GM23338 (cell line): ENCODE results near the gene RAB40C. TPM values are rescaled to one million over a fixed set of nuclear protein-coding genes. Genes with fewer than 3 reads are reported as not detected.

ENCODE experiments used
- ATAC-seq: fragments of 200-7000 bp; cut with Tn5 transposase; 3 replicates; pipeline ENCODE4 v1.9.1; 2020
- DNase-seq: peaks from one replicate; pipeline ENCODE4 v3.0.0-alpha.2; 2015; ENCODE audit warnings: low spot score
- H2AFZ ChIP-seq: fragments of 200-600 bp; sonication (generic); 2 replicates; pipeline ENCODE4 v1.8.0; 2016; ENCODE audit warnings: antibody characterized with exemption, mild to moderate bottlenecking, moderate library complexity
- H3F3A ChIP-seq: fragments of 200-600 bp; sonication (generic); replicated peaks from 2 replicates; pipeline ENCODE4 v1.8.0; 2017; ENCODE audit warnings: antibody characterized with exemption, mixed run types, low read depth
- H3K27ac ChIP-seq: fragments of 200-600 bp; sonication (generic); 2 replicates; pipeline ENCODE4 v1.6.1; 2016; ENCODE audit warnings: low read depth
- H3K27me3 ChIP-seq: fragments of 200-600 bp; sonication (generic); 2 replicates; pipeline ENCODE4 v1.8.0; 2016; ENCODE audit warnings: mild to moderate bottlenecking, mixed run types, moderate library complexity; ENCODE audit not compliant: insufficient read depth
- H3K36me3 ChIP-seq: fragments of 200-600 bp; sonication (generic); 2 replicates; pipeline ENCODE4 v1.8.0; 2016; ENCODE audit warnings: mild to moderate bottlenecking; ENCODE audit not compliant: insufficient read depth
- H3K4me1 ChIP-seq: fragments of 200-600 bp; sonication (generic); 2 replicates; pipeline ENCODE4 v1.8.0; 2016; ENCODE audit warnings: mild to moderate bottlenecking, moderate library complexity; ENCODE audit not compliant: insufficient read depth
- H3K4me2 ChIP-seq: fragments of 200-600 bp; sonication (generic); 2 replicates; pipeline ENCODE4 v1.7.1; 2017; ENCODE audit warnings: mixed run types
- H3K4me3 ChIP-seq: fragments of 200-600 bp; sonication (generic); 2 replicates; pipeline ENCODE4 v1.6.1; 2016; ENCODE audit warnings: mixed run types
- H3K79me2 ChIP-seq: fragments of 200-600 bp; sonication (generic); replicated peaks from 2 replicates; pipeline ENCODE4 v1.8.0; 2017; ENCODE audit warnings: mild to moderate bottlenecking; ENCODE audit not compliant: insufficient read depth
- H3K9me2 ChIP-seq: fragments of 200-600 bp; sonication (generic); 2 replicates; pipeline ENCODE4 v1.8.0; 2017; ENCODE audit not compliant: insufficient read depth
- H4K20me1 ChIP-seq: fragments of 200-600 bp; sonication (generic); replicated peaks from 2 replicates; pipeline ENCODE4 v1.8.0; 2017; ENCODE audit warnings: mild to moderate bottlenecking; ENCODE audit not compliant: insufficient read depth
- H3K27ac Mint-ChIP-seq: 2 replicates; pipeline ENCODE4 v1.8.0; 2020; ENCODE audit warnings: inconsistent platforms, mild to moderate bottlenecking, moderate library complexity, mixed read lengths
- H3K27me3 Mint-ChIP-seq: 3 replicates; pipeline ENCODE4 v1.8.0; 2022; ENCODE audit warnings: low read depth, mild to moderate bottlenecking, moderate library complexity, mixed read lengths, inconsistent platforms; ENCODE audit not compliant: insufficient read depth, poor library complexity
- H3K36me3 Mint-ChIP-seq: 3 replicates; pipeline ENCODE4 v1.8.0; 2021; ENCODE audit warnings: low read depth, mild to moderate bottlenecking, inconsistent platforms, moderate library complexity, mixed read lengths
- H3K4me1 Mint-ChIP-seq: 3 replicates; pipeline ENCODE4 v1.8.0; 2020; ENCODE audit warnings: mild to moderate bottlenecking, inconsistent platforms, mixed read lengths
- H3K4me3 Mint-ChIP-seq: 3 replicates; pipeline ENCODE4 v1.8.0; 2021; ENCODE audit warnings: moderate library complexity, mild to moderate bottlenecking, inconsistent platforms, mixed read lengths
- H3K9me3 Mint-ChIP-seq: 3 replicates; pipeline ENCODE4 v1.8.0; 2020; ENCODE audit warnings: moderate library complexity, mild to moderate bottlenecking, inconsistent platforms, mixed read lengths
- EZH2 ChIP-seq: fragments of 200-600 bp; sonication (generic); IDR thresholded peaks from one replicate; pipeline ENCODE4 v1.8.0; 2017; ENCODE audit warnings: antibody characterized with exemption, mild to moderate bottlenecking, low read depth; ENCODE audit not compliant: unreplicated experiment
- EZH2phosphoT487 ChIP-seq: fragments of 200-600 bp; sonication (generic); IDR thresholded peaks from one replicate; pipeline ENCODE4 v1.8.1; 2018; ENCODE audit warnings: antibody characterized with exemption; ENCODE audit not compliant: unreplicated experiment
- JUNB ChIP-seq: IDR thresholded peaks from one replicate; pipeline ENCODE4 v1.6.1; 2016; ENCODE audit warnings: antibody characterized with exemption; ENCODE audit not compliant: unreplicated experiment
- NANOG ChIP-seq: IDR thresholded peaks from 2 replicates; pipeline ENCODE4 v1.6.1; 2016; ENCODE audit warnings: antibody characterized with exemption, borderline replicate concordance
- STAT1 ChIP-seq: IDR thresholded peaks from one replicate; pipeline ENCODE4 v1.6.1; 2016; ENCODE audit warnings: antibody characterized with exemption; ENCODE audit not compliant: unreplicated experiment
- ZNF114 ChIP-seq: fragments of 250-450 bp; sonication (Bioruptor Pico); IDR thresholded peaks from 2 replicates; pipeline ENCODE4 v1.5.0; 2020; ENCODE audit warnings: mild to moderate bottlenecking, moderate library complexity
- ZNF331 ChIP-seq: fragments of 250-450 bp; sonication (Bioruptor Pico); IDR thresholded peaks from 2 replicates; pipeline ENCODE4 v1.5.0; 2020; ENCODE audit warnings: low read depth, mild to moderate bottlenecking, moderate library complexity
- polyA plus RNA-seq: library from polyadenylated mRNA; unstranded; fragments of >200 nt; fragmentation: Nextera tagmentation; extraction: Ambion mirVana; gene quantifications from 2 replicates; pipeline ENCODE4 v1.2.1, GENCODE V29; 2016
- total RNA-seq: library from RNA; depleted of rRNA; stranded (reverse); fragments of >200 nt; shearing (Covaris generic); gene quantifications from 2 replicates; pipeline ENCODE4 v1.2.3, GENCODE V29; 2014
- TF ChIP-seq, protein P1 (sequence below): IDR thresholded peaks from one replicate; pipeline ENCODE4 v1.6.1; 2018; ENCODE audit warnings: antibody characterized with exemption; ENCODE audit not compliant: unreplicated experiment
- TF ChIP-seq, protein P2 (sequence below): IDR thresholded peaks from 2 replicates; pipeline ENCODE4 v1.6.1; 2016; ENCODE audit warnings: antibody characterized with exemption

Gene RAB40C
- total and polyA plus RNA-seq, 2 experiments from 2014 or later: 11.2 to 24.6 TPM

DNA sequence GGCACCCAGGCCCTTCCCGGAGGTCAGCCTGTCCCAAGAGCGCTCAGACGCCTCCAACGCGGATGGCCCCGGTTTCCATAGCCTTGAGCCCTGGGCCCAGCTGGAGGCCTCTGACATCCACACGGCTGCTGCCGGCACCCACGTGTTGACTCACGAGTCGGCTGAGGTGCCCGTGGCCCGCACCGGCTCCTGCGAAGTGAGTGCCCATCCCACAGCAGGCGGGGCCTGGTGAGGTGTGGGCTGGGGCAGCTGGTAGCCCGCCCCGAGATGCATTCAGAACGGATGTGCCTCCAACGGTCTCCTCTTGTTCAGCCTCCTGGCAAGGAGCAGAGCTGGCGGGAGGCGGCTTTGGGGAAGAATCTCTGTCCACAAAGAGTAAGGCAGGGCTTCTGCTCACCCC is 62.0 kb downstream of the RAB40C start (continued):
- TF ChIP-seq, protein P1, sequence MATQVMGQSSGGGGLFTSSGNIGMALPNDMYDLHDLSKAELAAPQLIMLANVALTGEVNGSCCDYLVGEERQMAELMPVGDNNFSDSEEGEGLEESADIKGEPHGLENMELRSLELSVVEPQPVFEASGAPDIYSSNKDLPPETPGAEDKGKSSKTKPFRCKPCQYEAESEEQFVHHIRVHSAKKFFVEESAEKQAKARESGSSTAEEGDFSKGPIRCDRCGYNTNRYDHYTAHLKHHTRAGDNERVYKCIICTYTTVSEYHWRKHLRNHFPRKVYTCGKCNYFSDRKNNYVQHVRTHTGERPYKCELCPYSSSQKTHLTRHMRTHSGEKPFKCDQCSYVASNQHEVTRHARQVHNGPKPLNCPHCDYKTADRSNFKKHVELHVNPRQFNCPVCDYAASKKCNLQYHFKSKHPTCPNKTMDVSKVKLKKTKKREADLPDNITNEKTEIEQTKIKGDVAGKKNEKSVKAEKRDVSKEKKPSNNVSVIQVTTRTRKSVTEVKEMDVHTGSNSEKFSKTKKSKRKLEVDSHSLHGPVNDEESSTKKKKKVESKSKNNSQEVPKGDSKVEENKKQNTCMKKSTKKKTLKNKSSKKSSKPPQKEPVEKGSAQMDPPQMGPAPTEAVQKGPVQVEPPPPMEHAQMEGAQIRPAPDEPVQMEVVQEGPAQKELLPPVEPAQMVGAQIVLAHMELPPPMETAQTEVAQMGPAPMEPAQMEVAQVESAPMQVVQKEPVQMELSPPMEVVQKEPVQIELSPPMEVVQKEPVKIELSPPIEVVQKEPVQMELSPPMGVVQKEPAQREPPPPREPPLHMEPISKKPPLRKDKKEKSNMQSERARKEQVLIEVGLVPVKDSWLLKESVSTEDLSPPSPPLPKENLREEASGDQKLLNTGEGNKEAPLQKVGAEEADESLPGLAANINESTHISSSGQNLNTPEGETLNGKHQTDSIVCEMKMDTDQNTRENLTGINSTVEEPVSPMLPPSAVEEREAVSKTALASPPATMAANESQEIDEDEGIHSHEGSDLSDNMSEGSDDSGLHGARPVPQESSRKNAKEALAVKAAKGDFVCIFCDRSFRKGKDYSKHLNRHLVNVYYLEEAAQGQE: no peak
- TF ChIP-seq EZH2 (no peak), STAT1 (no peak), JUNB (no peak)
- TF ChIP-seq, protein P2, sequence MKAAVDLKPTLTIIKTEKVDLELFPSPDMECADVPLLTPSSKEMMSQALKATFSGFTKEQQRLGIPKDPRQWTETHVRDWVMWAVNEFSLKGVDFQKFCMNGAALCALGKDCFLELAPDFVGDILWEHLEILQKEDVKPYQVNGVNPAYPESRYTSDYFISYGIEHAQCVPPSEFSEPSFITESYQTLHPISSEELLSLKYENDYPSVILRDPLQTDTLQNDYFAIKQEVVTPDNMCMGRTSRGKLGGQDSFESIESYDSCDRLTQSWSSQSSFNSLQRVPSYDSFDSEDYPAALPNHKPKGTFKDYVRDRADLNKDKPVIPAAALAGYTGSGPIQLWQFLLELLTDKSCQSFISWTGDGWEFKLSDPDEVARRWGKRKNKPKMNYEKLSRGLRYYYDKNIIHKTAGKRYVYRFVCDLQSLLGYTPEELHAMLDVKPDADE: no peak

DNA sequence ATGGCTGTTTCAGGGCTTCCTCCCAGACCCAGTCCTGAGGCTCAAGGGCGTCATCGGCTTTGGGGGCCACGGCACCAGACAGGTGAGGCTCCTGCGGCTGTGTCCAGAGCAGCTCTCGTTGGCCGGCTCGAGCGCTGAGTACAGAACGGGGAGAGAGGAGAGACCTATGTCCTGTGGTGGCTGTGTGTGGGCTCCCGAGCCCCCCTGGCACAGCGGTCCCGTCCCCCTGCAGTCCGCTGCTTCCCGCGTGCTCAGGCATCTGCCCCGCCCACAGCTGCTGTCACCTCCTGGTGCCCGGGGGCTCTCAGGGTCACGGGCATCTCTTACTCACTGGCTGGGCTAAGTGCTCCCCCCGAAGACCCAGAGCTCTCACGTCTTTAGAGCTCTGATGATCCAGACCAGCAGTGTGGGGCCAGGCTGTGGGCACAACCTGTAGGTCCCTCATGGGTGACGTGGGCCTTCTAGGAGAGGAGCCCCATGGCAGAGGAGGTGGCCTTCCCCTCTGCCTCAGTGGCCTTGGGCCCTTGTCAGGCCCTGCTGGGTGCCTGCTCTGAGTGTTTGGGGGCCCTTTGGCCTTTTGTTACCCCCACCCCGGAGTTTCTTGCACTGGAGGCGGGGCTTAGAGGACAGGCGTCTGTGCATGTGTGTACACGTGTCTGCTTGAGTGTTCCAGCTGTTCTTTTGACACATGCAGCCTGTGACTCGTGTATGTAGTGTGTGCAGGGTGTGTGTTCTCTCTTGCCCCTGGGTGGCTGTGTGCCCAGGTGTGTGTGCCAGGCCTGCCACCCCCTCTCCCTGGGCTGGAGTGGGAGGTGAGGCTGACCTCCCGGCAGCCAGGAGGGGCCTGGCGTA is 62.8 kb downstream of the RAB40C start:
- Histone ChIP-seq H4K20me1 (no peaks in the 10 kb centered on the region), H3K79me2 (no peaks in the 10 kb centered on the region), H3K9me2 (no peaks in the 10 kb centered on the region), H3F3A (peaks cover 11% of the 10 kb centered on the region; the same call in 1 of the 2 replicates), H3K4me1 (no peaks in the 10 kb centered on the region; the same call in 1 of the 2 replicates), H3K4me3 (no peak overlapping the region), H3K4me2 (no peak overlapping the region), H3K27me3 (no peaks in the 10 kb centered on the region), H3K36me3 (no peaks in the 10 kb centered on the region), H2AFZ (no peak overlapping the region), H3K27ac (no peak overlapping the region)
- Mint-ChIP-seq H3K27me3 (peaks cover 5% of the 10 kb centered on the region), H3K4me3 (no peak overlapping the region), H3K27ac (no peak overlapping the region), H3K36me3 (no peaks in the 10 kb centered on the region; the same call in 2 of the 3 replicates), H3K4me1 (no peaks in the 10 kb centered on the region), H3K9me3 (no peaks in the 10 kb centered on the region)
- TF ChIP-seq EZH2phosphoT487 (no peak), JUNB (no peak), NANOG (no peak), ZNF114 (CRISPR knock-in tag) (no peak)
- DNase-seq (no peak), ATAC-seq (no peak)

DNA sequence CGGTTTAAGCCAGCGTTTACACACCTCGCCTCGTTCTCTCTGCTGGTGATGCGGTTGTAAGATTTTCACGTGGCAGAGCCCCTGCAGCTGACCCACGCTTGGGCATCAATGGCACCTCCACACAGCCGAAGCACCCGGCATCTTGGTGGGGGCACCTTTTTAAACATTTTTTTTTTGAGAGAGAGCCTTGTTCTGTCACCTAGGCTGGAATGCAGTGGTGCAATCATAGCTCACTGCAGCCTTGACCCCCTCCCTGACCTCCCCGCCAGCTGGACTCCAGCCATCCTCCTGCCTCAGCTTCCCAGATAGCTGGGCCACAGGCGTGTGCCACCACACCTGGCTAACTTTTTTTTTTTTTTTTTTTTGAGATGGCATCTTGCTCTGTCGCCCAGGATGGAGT is 64.2 kb downstream of the RAB40C start:
- H2AFZ ChIP-seq: no peak overlapping the region
- no peaks in the 10 kb centered on the region for H3K9me2 ChIP-seq
- H3K27me3 ChIP-seq: no peaks in the 10 kb centered on the region
- H3K9me3 Mint-ChIP-seq: no peaks in the 10 kb centered on the region
- H3K27me3 Mint-ChIP-seq: peaks cover 2% of the 10 kb centered on the region
- no peaks in the 10 kb centered on the region for H4K20me1 ChIP-seq
- no peak overlapping the region for H3K27ac ChIP-seq
- H3K4me1 Mint-ChIP-seq: no peaks in the 10 kb centered on the region
- no peak overlapping the region for H3K27ac Mint-ChIP-seq
- no peak overlapping the region for H3K4me2 ChIP-seq
- H3K36me3 ChIP-seq: no peaks in the 10 kb centered on the region
- H3K4me1 ChIP-seq: no peaks in the 10 kb centered on the region; the same call in 1 of the 2 replicates
- no peak overlapping the region for H3K4me3 ChIP-seq
- H3F3A ChIP-seq: 0 out of 2 replicates have a peak, but pooled peaks cover 2% of the 10 kb centered on the region
- DNase-seq (no peak), ATAC-seq (no peak)
- no peak overlapping the region for H3K4me3 Mint-ChIP-seq
- no peaks in the 10 kb centered on the region for H3K79me2 ChIP-seq
- no peaks in the 10 kb centered on the region; the same call in 2 of the 3 replicates for H3K36me3 Mint-ChIP-seq
- TF ChIP-seq STAT1 (no peak), ZNF331 (CRISPR knock-in tag) (no peak), NANOG (no peak)
